DOHH2 (cell line): ENCODE measurements around the gene MDGA2.

Experiments used
- CTCF ChIP-seq: fragments of 200-600 bp; sonication (generic); IDR thresholded peaks from one replicate; pipeline ENCODE4 v1.5.1; 2014; ENCODE audit warnings: antibody characterized with exemption, mild to moderate bottlenecking, low read depth, low read length; ENCODE audit not compliant: poor library complexity, severe bottlenecking
- EZH2phosphoT487 ChIP-seq: fragments of 200-600 bp; sonication (generic); IDR thresholded peaks from 2 replicates; pipeline ENCODE4 v1.6.1; 2017; ENCODE audit warnings: borderline replicate concordance, mild to moderate bottlenecking, antibody characterized with exemption, low read length, moderate library complexity, mixed read lengths

- no peak for TF ChIP-seq CTCF
- no peak for TF ChIP-seq EZH2phosphoT487
Measured at GRCh38 chr14:47148686-47149085, 526.7 kb downstream of the MDGA2 start.
